ENCODE results near the gene CEP63. TPM values are rescaled to one million over a fixed set of nuclear protein-coding genes. Genes with fewer than 3 reads are reported as not detected.

CEP63 gene
- 15.5 and 18.2 TPM in 2 replicates for total RNA-seq (2021; fragmentation: NEBNext Ultra II Directional; extraction: Animal tissue kit (Norgen Biotek cat#: 25700))
- 4.5 and 5.3 TPM in 2 replicates for polyA plus RNA-seq (2011; rRNA removed)
- 11.4 TPM for polyA plus RNA-seq (2011; cell fraction: cytosol; rRNA removed)
- 16.1 TPM for polyA plus RNA-seq (2011; cell fraction: nucleus; rRNA removed)
- 12.9 to 18.9 TPM (median 15.6 TPM) in 4 replicates for polyA plus RNA-seq (2012, experiment 1 of 2)
- polyA plus RNA-seq (2012, experiment 2 of 2), result 1.0 TPM
- polyA plus RNA-seq (2013, experiment 1 of 2), result 19.9 TPM
- 20.7 TPM for polyA plus RNA-seq (2013, experiment 2 of 2)
- polyA minus RNA-seq (2011; rRNA and poly(A)+ RNA removed), result 3.9 and 11.1 TPM in 2 replicates
- polyA minus RNA-seq (2011; cell fraction: cytosol; rRNA and poly(A)+ RNA removed), result 10.1 TPM
- 35.0 TPM for polyA minus RNA-seq (2011; cell fraction: nucleus; rRNA and poly(A)+ RNA removed)
- long read RNA-seq, experiment 1, partial matches to known transcripts, result 7 of 17 reads
- long read RNA-seq, experiment 1, other reads (novel, unspliced or antisense), result 10 of 17 reads
- long read RNA-seq, experiment 2, partial matches to known transcripts, result 9 of 25 reads
- long read RNA-seq, experiment 2, other reads (novel, unspliced or antisense), result 11 of 25 reads

- peak within 1 kb of the TSS; percentile 40; the same call in 1 of the 2 replicates for H2BK15ac ChIP-seq (ENCODE audit: low read length)
- H3K23ac ChIP-seq (ENCODE audit: insufficient read length), result no peak within 1 kb of the TSS
- FAIRE-seq, result no peak
- peak within 1 kb of the TSS; percentile 95 for H4K8ac ChIP-seq (ENCODE audit: extremely low read depth, insufficient read depth, low read length)
- 1% methylated on average over 79 of the region's 81 CpGs; no CpG with 5 or more reads in 1 of the 2 experiments for WGBS, 2 experiments (ENCODE audit: extremely low coverage in 1 of 2, insufficient coverage in 1 of 2, insufficient read length in 1 of 2, insufficient replicate concordance in 2 of 2, low coverage in 1 of 2, low lambda C conversion rate in 2 of 2, missing lambda C conversion rate in 1 of 2)
- H4K91ac ChIP-seq (replicated peaks; ENCODE audit: insufficient read length, low read length), result peak within 1 kb of the TSS; percentile 79
- peak within 1 kb of the TSS; percentile 90 to 93 for H3K4me2 ChIP-seq (ENCODE audit: insufficient read depth in 1 of 2, low read depth in 2 of 2, low read length in 2 of 2)
- H3K18ac ChIP-seq (ENCODE audit: extremely low read depth, low read length), result peak within 1 kb of the TSS; percentile 95
- H3K14ac ChIP-seq (ENCODE audit: insufficient read length), result no peak within 1 kb of the TSS
- H3K27me3 ChIP-seq (replicated peaks in 1 of 4; ENCODE audit: control insufficient read depth in 3 of 4, extremely low read depth in 1 of 4, insufficient read depth in 3 of 4, low read length in 3 of 4), result no peaks in the 10 kb centered on the region
- H4K20me1 ChIP-seq (replicated peaks in 1 of 2; ENCODE audit: control insufficient read depth in 1 of 2, insufficient read depth in 2 of 2, low read length in 2 of 2), result no peaks in the 10 kb centered on the region
- peak within 1 kb of the TSS; percentile 88 to 96 (median 94) for H3K9ac ChIP-seq (replicated peaks in 1 of 4; ENCODE audit: extremely low read depth in 1 of 4, low read depth in 3 of 4, low read length in 3 of 4)
- DNase-seq (ENCODE audit: low read depth in 1 of 2, low spot score in 2 of 2), result peak; percentile 86 to 95
- H3K9me3 ChIP-seq (ENCODE audit: insufficient read depth in 2 of 2, low read depth in 1 of 2, low read length in 1 of 2), result no peaks in the 10 kb centered on the region
- peak within 1 kb of the TSS; percentile 30 for H3K4ac ChIP-seq (replicated peaks; ENCODE audit: insufficient read length, low read depth, low read length)
- ChIA-PET CTCF (ENCODE audit: partially characterized antibody) (interaction anchor here (0.6 to 5.7 kb wide), 7 partner anchors 9 to 346 kb away, joined by 3 to 39 read pairs (median 3); no protein-coding TSS in a partner anchor), POLR2A (ENCODE audit: partially characterized antibody) (interaction anchor here (0.7 to 2.7 kb wide), 19 partner anchors 9 to 234 kb away, joined by 3 to 13 read pairs (median 5); partner anchors contain the start of gene AMOTL2)
- no peak within 1 kb of the TSS for H2BK120ac ChIP-seq (replicated peaks; ENCODE audit: low read depth, low read length)
- H2BK20ac ChIP-seq (ENCODE audit: low read length), result no peak within 1 kb of the TSS
- H3K4me1 ChIP-seq (replicated peaks in 1 of 4; ENCODE audit: control insufficient read depth in 3 of 4, insufficient read depth in 4 of 4, low read length in 3 of 4), result peaks cover 0 to 10% (median 7%) of the 10 kb centered on the region in 4 experiments; a peak in 6 of 7 replicates
- H2AFZ ChIP-seq (ENCODE audit: low read length), result peak within 1 kb of the TSS; percentile 89
- peaks cover 6 to 19% (median 15%) of the 10 kb centered on the region in 4 experiments; a peak in 7 of 8 replicates for H3K36me3 ChIP-seq (ENCODE audit: control insufficient read depth in 2 of 4, insufficient read depth in 4 of 4, low read length in 3 of 4)
- H3K27ac ChIP-seq (ENCODE audit: low read depth, low read length), result peak within 1 kb of the TSS; percentile 83
- peak within 1 kb of the TSS; percentile 68 to 96 (median 80) for H3K4me3 ChIP-seq (ENCODE audit: extremely low read depth in 1 of 4, insufficient read depth in 2 of 4, low read depth in 3 of 4, low read length in 4 of 4)
- H2BK5ac ChIP-seq (ENCODE audit: low read depth, low read length), result peak within 1 kb of the TSS; percentile 97
- peak within 1 kb of the TSS; percentile 77 for H3K56ac ChIP-seq (replicated peaks; ENCODE audit: insufficient read length, low read depth, low read length)
- H2BK12ac ChIP-seq (ENCODE audit: low read depth, low read length), result peak within 1 kb of the TSS; percentile 20; the same call in 1 of the 2 replicates
- peak within 1 kb of the TSS; percentile 92 for H4K5ac ChIP-seq (ENCODE audit: insufficient read length, low read depth, low read length)
- peaks cover 0 to 46% of the 10 kb centered on the region in 2 experiments; a peak in 2 of 4 replicates for H3K79me2 ChIP-seq (ENCODE audit: control insufficient read depth in 1 of 2, insufficient read depth in 2 of 2, low read length in 2 of 2)
- H2AK5ac ChIP-seq (ENCODE audit: low read depth, low read length), result no peak within 1 kb of the TSS
- peaks cover 7% of the 10 kb centered on the region; the same call in 1 of the 2 replicates for H3K79me1 ChIP-seq (ENCODE audit: low read depth, low read length)
- peaks cover 11% of the 10 kb centered on the region for H3K23me2 ChIP-seq (ENCODE audit: low read depth, low read length)
- TF ChIP-seq HDAC2 (IDR thresholded peaks at IDR 0.05; ENCODE audit: borderline replicate concordance in 1 of 2, low read depth in 2 of 2, low read length in 2 of 2) (peak in 1 of 2 experiments; percentile 75; a peak in 2 of 4 replicates), MAFK (IDR thresholded peaks at IDR 0.05; ENCODE audit: low read depth, low read length) (no peak), KDM1A (IDR thresholded peaks at IDR 0.05; ENCODE audit: borderline replicate concordance, low read length) (no peak), RFX5 (IDR thresholded peaks at IDR 0.05; ENCODE audit: borderline replicate concordance, low read depth, low read length) (no peak), FOSL1 (IDR thresholded peaks at IDR 0.05; ENCODE audit: insufficient read depth, low read depth, low read length) (no peak), SIN3A (conservative IDR thresholded peaks at IDR 0.05 in 1 of 2, IDR thresholded peaks at IDR 0.05 in 1 of 2; ENCODE audit: low read depth in 1 of 2, low read length in 2 of 2) (peak in 1 of 2 experiments; percentile 70; a peak in 1 of 4 replicates), TEAD4 (IDR thresholded peaks at IDR 0.05; ENCODE audit: low read depth, low read length) (no peak)
Measured at GRCh38 chr3:134485718-134486576, at the start of gene CEP63, which contains the start of gene ANAPC13. Gene CEP63, plus strand, starts transcription at chr3:134486057. Its CDS starts 9,264 bp downstream, at chr3:134495321. Gene ANAPC13, minus strand, starts transcription at chr3:134485985. Its CDS starts 3,081 bp downstream, at chr3:134482904.

Measured in H1 (cell line).